Body of pancreas (tissue), 4 donors: ENCODE measurements around the gene DAB1.

ENCODE experiments used
- POLR2A ChIP-seq, 3 donors: fragments of 450-650 bp; IDR thresholded peaks; one replicate each; pipeline ENCODE4 v1.6.1; 2016; ENCODE audit warnings: antibody characterized with exemption in 3 of 3, mild to moderate bottlenecking in 2 of 3
- TF ChIP-seq, protein P1 (sequence below), 7 experiments: fragments of 450-650 bp in 4 of 7; fragments of 200-600 bp in 3 of 7; sonication (generic) in 3 of 7; IDR thresholded peaks; one replicate each; pipeline ENCODE4 v1.5.1; 2016 to 2019; ENCODE audit warnings: antibody characterized with exemption in 7 of 7

DNA sequence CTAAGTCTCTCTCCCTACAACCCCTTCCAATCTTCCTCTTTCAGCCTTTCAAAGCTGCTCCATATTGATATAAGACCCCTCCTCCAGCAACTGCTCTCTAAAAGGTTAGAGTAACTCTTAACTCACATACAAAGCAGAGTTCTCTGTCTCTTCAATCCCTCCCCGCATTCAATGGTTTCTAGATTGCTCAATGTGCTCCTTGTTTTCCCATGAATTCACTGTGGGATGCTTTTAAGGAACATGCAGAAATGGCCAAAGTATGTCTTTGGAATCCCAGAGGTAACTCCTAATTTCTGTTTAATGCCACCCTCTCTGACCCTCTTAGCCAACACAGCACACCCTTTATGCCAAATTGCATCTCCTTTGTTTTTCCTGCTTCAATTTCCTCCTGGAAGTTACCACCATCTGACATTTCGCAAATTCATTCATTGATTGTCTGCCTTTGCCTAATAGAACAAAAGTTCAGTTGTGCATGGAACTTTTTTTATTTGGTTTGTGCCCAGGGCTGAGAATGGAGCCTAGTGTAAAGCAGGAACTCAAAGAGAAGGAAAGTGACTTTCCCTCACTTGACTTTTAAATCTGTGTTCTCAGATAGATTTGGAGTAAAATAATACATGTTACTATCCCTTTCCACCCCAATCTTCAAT is 285.3 kb downstream of the DAB1 start:
- TF ChIP-seq, protein P1, sequence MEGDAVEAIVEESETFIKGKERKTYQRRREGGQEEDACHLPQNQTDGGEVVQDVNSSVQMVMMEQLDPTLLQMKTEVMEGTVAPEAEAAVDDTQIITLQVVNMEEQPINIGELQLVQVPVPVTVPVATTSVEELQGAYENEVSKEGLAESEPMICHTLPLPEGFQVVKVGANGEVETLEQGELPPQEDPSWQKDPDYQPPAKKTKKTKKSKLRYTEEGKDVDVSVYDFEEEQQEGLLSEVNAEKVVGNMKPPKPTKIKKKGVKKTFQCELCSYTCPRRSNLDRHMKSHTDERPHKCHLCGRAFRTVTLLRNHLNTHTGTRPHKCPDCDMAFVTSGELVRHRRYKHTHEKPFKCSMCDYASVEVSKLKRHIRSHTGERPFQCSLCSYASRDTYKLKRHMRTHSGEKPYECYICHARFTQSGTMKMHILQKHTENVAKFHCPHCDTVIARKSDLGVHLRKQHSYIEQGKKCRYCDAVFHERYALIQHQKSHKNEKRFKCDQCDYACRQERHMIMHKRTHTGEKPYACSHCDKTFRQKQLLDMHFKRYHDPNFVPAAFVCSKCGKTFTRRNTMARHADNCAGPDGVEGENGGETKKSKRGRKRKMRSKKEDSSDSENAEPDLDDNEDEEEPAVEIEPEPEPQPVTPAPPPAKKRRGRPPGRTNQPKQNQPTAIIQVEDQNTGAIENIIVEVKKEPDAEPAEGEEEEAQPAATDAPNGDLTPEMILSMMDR (IDR thresholded peaks at IDR 0.05) = no peak
- TF ChIP-seq POLR2A (IDR thresholded peaks at IDR 0.05) = no peak
